GM13976 (cell line): ENCODE data around the gene MIEF1.
"Not testable (repeated sequence)": the region's sequence is repeated elsewhere in the genome, so short reads cannot be mapped to it uniquely, and the experiment has no call there.

ENCODE experiments used
- DNase-seq: peaks from one replicate; pipeline ENCODE4 v3.0.0; 2012; ENCODE audit warnings: low spot score
- CTCF ChIP-seq: IDR thresholded peaks from 2 replicates; pipeline ENCODE4 v1.5.1; 2012; ENCODE audit warnings: borderline replicate concordance, mild to moderate bottlenecking; ENCODE audit not compliant: insufficient read depth; ENCODE audit errors: extremely low read depth, missing control alignments, control extremely low read depth
- in situ Hi-C: fragments of 300-500 bp; cut with MboI; formaldehyde crosslinking; loops from one replicate; pipeline ENCODE4 v1.12.0; 2022; ENCODE audit warnings: low sequenced_read_pairs, mixed read lengths, inconsistent platforms; ENCODE audit not compliant: unreplicated experiment

The MIEF1 gene

GRCh38 chr22:39518996-39519680 is 17.0 kb downstream of the MIEF1 start:
- no peak for TF ChIP-seq CTCF
- in situ Hi-C loops = loop anchor here (25.0 kb wide), 1 partner anchor 357 kb away; the partner anchor contains the start of gene CBX7
- no peak for DNase-seq

GRCh38 chr22:39519681-39520225 is 17.7 kb downstream of the MIEF1 start:
- peak; percentile 98 for DNase-seq
- in situ Hi-C loops = loop anchor here (25.0 kb wide), 1 partner anchor 357 kb away; the partner anchor contains the start of gene CBX7
- TF ChIP-seq CTCF = peak; percentile 45

GRCh38 chr22:39520226-39521105 is 18.4 kb downstream of the MIEF1 start, which contains the start of gene ATF4:
ATF4 (plus strand) TSS chr22:39520562; CDS start chr22:39521446, 884 bp downstream.
- TF ChIP-seq CTCF = no peak
- peak; percentile 84 for DNase-seq
- in situ Hi-C loops = loop anchor here (25.0 kb wide), 1 partner anchor 358 kb away; the partner anchor contains the start of gene CBX7

GRCh38 chr22:39521106-39521885 is 19.2 kb downstream of the MIEF1 start:
- peak; percentile 84 for DNase-seq
- in situ Hi-C loops = loop anchor here (25.0 kb wide), 1 partner anchor 359 kb away; the partner anchor contains the start of gene CBX7

- in situ Hi-C loops = loop anchor here (25.0 kb wide), 1 partner anchor 360 kb away; the partner anchor contains the start of gene CBX7
Observed at GRCh38 chr22:39522091-39522490, 20.0 kb downstream of the MIEF1 start.

GRCh38 chr22:39522567-39523300 is 20.6 kb downstream of the MIEF1 start:
- DNase-seq = no peak
- no peak for TF ChIP-seq CTCF
- in situ Hi-C loops = loop anchor here (25.0 kb wide), 1 partner anchor 360 kb away; the partner anchor contains the start of gene CBX7

More at GRCh38 chr22:39522091-39522490, 20.0 kb downstream of the MIEF1 start:
- not testable (repeated sequence) for DNase-seq
